Esophagus muscularis mucosa (tissue), 3 donors: Measurements from ENCODE around the gene SGK1.

Experiments used
- CTCF ChIP-seq, 3 experiments: fragments of 200-600 bp in 2 of 3; fragments of 450-650 bp in 1 of 3; sonication (generic) in 2 of 3; IDR thresholded peaks; one replicate each; pipeline ENCODE4 v1.5.1; 2017 to 2019; ENCODE audit warnings: antibody characterized with exemption in 3 of 3, mild to moderate bottlenecking in 2 of 3, moderate library complexity in 1 of 3
- POLR2A ChIP-seq: fragments of 450-650 bp; IDR thresholded peaks from one replicate; pipeline ENCODE4 v1.6.1; 2017; ENCODE audit warnings: antibody characterized with exemption, moderate library complexity, mild to moderate bottlenecking, low read depth
- POLR2AphosphoS5 ChIP-seq, 2 donors: sonication (generic); formaldehyde crosslinking; IDR thresholded peaks; one replicate each; pipeline ENCODE4 v1.6.1; 2017; ENCODE audit warnings: antibody characterized with exemption in 2 of 2

GRCh38 chr6:134324766-134325165 is 6.9 kb upstream of the SGK1 start:
- TF ChIP-seq POLR2A (no peak), CTCF (IDR thresholded peaks at IDR 0.05) (no peak), POLR2AphosphoS5 (IDR thresholded peaks at IDR 0.05) (no peak)
